GM19193 (cell line): Measurements from ENCODE around the gene MINK1.

Source experiments
- POLR2A ChIP-seq: IDR thresholded peaks from 4 replicates; pipeline ENCODE4 v1.6.1; 2011; ENCODE audit not compliant: insufficient read depth, insufficient read length; ENCODE audit errors: extremely low read depth

Gene MINK1

DNA sequence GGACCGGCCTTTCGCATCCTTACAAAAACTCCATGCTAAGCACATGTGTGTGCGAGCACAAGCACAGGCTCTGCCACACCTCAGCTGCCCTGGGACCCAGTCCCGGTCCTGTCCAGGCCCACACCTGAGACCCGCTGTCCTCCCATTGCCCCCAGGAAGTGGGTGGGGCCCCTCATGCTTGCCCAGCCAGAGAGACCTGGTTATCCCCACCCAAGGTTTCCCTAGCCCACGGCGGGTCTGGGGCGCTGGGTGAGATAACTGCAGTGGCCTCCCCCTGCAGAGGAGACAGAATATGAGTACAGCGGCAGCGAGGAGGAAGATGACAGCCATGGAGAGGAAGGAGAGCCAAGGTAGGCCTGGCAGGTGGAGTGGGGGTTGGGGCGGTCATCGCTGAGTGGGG is 53.7 kb downstream of the MINK1 start:
- TF ChIP-seq POLR2A: no peak

DNA sequence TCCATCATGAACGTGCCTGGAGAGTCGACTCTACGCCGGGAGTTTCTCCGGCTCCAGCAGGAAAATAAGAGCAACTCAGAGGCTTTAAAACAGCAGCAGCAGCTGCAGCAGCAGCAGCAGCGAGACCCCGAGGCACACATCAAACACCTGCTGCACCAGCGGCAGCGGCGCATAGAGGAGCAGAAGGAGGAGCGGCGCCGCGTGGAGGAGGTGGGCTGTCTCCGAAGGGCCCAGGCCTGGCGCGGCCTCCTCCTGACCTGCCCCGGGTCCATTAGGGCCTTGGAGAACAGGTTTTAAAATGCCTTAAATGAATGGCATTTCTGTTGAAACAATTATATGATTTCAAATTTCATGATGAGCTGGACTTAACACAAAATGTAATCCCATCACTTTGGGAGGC is 54.4 kb downstream of the MINK1 start:
- TF ChIP-seq POLR2A: no peak

DNA sequence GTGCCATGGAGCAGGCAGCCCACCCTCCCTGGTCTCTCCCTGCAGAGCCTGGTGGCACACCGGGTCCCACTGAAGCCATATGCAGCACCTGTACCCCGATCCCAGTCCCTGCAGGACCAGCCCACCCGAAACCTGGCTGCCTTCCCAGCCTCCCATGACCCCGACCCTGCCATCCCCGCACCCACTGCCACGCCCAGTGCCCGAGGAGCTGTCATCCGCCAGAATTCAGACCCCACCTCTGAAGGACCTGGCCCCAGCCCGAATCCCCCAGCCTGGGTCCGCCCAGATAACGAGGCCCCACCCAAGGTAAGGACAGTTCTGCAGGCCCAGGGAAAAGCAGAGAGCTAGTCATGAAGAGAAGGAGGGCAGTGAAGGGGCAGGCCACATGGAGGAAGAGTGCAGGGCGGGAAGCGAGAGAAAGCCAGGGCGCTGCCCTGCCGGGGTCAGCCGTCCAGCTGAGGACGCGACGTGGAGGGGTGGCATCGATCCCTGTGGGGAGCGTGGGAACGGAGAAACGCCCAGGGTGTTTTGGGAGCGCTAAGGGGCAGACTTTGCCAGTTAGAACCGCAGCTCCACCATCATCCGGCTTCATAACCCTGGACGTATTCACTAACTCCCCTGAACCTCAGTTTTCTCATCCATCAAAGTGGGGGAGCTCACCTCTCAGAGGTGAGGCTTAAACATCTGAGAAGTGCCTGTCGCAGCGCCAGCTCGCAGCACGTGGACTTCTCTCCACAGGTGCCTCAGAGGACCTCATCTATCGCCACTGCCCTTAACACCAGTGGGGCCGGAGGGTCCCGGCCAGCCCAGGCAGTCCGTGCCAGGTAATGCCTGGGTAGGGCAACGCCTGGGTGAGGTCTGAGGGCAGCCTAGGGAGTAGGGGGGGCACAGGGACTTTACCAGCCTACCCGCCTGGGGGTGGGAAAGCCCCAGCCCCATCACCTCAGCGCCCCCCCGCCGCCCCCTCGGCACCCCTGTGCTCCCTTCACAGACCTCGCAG is 58.6 kb downstream of the MINK1 start:
- TF ChIP-seq POLR2A: no peak

DNA sequence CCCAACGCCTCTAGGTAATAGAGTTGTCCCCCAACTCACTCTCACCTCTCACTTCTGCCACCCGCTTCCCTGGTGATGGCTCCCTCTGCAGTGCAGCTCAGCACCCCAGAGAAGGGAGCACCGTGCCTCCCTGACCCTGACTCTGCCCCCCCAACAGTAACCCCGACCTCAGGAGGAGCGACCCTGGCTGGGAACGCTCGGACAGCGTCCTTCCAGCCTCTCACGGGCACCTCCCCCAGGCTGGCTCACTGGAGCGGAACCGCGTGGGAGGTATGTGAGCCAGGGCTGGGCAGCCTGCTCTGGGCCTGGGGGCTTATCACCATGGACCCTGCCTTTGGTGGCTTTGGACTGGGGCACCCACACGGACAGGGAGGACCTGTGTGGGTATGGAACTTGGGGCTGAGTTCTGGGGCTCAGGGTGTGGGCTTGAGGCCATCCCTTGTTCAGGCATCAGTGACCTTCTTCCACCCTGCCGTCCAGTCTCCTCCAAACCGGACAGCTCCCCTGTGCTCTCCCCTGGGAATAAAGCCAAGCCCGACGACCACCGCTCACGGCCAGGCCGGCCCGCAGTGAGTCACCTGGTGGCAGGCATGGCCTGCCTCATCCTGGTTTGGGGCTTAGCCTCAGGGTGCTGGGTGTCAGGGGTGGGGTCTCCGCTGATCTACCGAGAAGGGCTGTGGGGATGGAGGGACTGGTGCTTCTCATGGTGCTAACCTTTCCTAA is 59.5 kb downstream of the MINK1 start:
- no peak for TF ChIP-seq POLR2A

DNA sequence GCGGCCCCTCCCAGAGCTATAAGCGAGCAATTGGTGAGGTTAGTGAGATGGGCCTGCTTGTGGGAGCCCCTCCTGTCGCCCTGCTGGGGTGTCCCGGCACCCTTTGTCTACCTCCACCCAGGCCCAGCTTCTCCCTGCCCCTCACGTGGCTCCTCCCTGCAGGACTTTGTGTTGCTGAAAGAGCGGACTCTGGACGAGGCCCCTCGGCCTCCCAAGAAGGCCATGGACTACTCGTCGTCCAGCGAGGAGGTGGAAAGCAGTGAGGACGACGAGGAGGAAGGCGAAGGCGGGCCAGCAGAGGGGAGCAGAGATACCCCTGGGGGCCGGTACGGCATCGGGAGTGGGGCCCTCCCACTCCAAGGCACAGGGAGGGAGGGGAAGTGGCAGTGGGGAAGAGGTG is 60.1 kb downstream of the MINK1 start:
- no peak for TF ChIP-seq POLR2A

DNA sequence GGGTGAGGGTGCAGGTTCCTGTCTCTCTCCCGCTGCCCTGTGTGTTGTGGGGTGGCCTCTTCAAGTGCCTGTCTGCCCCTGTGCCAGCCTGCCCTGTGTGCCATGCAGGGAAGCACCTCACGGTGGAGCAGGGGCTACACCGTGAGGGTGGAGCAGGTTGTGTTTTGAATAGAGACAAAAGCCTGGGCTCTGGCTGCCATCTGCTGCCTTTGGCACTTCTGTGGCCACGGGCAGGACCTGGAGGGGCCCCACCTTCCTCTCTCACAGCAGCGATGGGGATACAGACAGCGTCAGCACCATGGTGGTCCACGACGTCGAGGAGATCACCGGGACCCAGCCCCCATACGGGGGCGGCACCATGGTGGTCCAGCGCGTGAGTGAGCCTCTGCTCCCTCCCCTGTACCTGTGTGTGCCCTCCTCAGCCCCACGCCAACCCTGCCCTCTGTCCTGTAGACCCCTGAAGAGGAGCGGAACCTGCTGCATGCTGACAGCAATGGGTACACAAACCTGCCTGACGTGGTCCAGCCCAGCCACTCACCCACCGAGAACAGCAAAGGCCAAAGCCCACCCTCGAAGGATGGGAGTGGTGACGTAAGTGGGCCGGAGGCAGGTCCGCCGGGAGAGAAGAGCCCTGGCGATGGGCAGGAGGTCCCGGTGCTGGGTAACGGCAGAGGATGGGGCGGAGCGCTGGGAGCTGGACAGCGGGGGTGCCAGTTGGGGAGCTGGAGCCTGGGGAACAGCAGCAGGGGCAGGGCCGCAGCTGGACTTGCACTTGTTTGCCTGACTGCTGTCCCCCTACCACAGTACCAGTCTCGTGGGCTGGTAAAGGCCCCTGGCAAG is 60.8 kb downstream of the MINK1 start:
- TF ChIP-seq POLR2A: no peak

DNA sequence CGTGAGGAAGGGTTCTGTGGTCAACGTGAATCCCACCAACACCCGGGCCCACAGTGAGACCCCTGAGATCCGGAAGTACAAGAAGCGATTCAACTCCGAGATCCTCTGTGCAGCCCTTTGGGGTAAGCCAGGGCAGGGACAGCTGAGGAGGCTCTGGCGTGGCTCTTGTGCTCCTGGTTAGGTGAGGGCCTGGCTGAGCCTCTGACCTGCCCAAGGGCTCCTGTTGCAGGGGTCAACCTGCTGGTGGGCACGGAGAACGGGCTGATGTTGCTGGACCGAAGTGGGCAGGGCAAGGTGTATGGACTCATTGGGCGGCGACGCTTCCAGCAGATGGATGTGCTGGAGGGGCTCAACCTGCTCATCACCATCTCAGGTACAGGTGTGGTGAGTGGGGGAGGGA is 62.0 kb downstream of the MINK1 start:
- TF ChIP-seq POLR2A: no peak

DNA sequence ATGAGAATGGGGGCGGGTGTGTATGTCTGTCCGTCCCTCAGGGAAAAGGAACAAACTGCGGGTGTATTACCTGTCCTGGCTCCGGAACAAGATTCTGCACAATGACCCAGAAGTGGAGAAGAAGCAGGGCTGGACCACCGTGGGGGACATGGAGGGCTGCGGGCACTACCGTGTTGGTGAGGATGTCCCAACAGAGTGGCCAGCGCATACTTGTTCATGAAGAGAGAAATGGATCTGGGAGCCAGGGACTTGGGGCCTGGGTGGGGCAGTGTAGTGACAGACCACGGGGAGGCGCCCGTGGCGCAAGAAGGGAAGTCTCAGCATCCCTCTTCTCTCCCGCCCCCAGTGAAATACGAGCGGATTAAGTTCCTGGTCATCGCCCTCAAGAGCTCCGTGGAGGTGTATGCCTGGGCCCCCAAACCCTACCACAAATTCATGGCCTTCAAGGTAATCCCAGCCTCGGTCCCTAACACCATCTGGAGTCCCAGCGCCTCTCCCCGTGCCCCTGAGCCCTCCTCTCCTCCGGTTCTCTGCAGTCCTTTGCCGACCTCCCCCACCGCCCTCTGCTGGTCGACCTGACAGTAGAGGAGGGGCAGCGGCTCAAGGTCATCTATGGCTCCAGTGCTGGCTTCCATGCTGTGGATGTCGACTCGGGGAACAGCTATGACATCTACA is 62.7 kb downstream of the MINK1 start:
- no peak for TF ChIP-seq POLR2A

DNA sequence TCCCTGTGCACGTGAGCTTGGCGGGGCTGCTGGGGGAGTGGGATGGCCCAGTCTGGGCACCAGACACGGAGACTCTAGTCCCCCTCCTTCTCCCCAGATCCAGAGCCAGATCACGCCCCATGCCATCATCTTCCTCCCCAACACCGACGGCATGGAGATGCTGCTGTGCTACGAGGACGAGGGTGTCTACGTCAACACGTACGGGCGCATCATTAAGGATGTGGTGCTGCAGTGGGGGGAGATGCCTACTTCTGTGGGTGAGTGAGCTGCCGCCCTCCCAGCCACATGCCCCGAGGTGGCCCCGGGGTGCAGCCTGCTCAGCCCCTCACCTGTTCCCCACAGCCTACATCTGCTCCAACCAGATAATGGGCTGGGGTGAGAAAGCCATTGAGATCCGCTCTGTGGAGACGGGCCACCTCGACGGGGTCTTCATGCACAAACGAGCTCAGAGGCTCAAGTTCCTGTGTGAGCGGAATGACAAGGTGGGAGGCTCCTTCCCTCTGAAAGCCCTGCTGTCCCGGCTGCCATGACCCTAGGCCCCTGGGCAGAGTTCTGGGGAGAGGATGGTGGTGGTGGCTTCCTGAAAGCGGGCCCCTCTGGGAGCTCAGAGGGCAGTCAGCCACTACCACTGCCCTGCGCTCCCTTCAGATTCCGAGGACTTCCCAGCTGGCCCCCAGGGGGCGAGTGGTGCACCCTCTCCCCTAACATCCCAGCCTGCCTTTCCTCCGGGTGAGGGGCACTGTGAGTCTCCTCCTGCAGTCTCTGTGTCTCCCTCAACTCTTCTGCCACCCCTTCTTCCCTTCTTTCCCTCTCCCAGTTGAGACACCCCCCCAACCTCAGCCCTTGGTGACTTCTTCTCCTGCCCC is 63.4 kb downstream of the MINK1 start:
- TF ChIP-seq POLR2A: no peak

DNA sequence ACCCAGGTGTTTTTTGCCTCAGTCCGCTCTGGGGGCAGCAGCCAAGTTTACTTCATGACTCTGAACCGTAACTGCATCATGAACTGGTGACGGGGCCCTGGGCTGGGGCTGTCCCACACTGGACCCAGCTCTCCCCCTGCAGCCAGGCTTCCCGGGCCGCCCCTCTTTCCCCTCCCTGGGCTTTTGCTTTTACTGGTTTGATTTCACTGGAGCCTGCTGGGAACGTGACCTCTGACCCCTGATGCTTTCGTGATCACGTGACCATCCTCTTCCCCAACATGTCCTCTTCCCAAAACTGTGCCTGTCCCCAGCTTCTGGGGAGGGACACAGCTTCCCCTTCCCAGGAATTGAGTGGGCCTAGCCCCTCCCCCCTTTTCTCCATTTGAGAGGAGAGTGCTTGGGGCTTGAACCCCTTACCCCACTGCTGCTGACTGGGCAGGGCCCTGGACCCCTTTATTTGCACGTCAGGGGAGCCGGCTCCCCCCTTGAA is 64.1 kb downstream of the MINK1 start:
- TF ChIP-seq POLR2A: no peak

DNA sequence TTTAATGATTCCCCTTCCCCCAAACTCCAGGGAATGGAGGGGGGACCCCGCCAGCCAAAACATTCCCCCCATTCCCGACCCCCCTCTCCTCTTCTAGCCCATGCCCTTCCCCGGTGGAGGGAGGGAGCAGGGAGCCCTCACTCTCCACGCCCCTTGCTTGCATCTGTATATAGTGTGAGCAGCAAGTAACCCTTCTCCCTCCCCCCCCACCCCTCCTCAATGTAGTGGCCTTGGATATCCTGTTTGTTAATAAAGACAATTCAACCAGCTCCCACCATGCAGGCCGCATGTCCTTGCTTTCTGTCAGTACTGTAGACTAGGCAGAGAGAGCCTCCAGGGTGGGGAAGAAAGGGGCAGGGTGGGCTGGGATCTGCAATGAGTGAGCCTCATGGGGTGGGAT is 64.6 kb downstream of the MINK1 start:
- TF ChIP-seq POLR2A: no peak

DNA sequence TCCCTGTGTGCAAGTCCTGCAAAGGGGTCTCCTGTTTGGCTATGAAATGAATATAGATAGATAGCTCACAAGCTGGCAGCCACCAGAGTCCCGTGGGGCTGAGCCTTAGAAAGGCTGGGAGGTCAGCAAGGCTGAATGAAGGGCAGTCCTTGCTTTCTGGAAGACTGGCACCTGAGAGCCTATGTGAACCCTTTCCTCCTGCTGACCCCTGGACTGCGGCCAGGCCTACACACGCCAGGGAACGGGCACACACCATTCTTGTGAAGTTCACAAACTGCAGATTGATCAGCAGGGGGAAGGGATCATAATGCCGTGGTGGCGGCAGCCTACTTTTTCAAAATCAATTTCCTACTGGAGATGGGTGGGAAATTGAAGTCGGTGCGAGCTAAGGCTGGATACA is 65.2 kb downstream of the MINK1 start:
- no peak for TF ChIP-seq POLR2A

DNA sequence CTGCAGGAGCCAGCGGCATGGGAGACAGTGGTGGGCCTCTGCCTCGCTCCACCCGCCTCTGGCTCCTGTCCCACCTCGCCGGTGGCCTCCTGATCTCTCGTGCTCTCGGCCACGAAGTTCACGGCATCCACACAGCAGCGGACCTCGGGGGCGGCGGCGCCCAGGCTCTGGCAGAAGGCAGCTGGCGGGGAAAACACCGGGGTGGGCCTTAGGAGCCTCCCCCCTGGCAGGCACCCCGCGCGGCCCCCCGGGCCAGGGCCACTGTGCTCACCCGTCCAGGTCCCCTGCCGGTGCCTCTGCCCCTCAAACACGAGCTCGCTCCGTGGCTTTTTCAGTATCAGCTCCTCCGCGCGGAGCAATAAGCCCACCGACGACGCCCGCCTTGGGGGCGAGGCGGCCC is 65.8 kb downstream of the MINK1 start:
- TF ChIP-seq POLR2A: no peak
